Kidney tubule cell (primary cell): Measurements from ENCODE around the gene GRM3.
A peak's percentile ranks its signal among the peaks of the same experiment; 100 is the strongest.

Experiments used
- DNase-seq: peaks from one replicate; pipeline ENCODE4 v3.0.0-alpha.2; 2018; ENCODE audit warnings: low spot score

Gene GRM3

DNA sequence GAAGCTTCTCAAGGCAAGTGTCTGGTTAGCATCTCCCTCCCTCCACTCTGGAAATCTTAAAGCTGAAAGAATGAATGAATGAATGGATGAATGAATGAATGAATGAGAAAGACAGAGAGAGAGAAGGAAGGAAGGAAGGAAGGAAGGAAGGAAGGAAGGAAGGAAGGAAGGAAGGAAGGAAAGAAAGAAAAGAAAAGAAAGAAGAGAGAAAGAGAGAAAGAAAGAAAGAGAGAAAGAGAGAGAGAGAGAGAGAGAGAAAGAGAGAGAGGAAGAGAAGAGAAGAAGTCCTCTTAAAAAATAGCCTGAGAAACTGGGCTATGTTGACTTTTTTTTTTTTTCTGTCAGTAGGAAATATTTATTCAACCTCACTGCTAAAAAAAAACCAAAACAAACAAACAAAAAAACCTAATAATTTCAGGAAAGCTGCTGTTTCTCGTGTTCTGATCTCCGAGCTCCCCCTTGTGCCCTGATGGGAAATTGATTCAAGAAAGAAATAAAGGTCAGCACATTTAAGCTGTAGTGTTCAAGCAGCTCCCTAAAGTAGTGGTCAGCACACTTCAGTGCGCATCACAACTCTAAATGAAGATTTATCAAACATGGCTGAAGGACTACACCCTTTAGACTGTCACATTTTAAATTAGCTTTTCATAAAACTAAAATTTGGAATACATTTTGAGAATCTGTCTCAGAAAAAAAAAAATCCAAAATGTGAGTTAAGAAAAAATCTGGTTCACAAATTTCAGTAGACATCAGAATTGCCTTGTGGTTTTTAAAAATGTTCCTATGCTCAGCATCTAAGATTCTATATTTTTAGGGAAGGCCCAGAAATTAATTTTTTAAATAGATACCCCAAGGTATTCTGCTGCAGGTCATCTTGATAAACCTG is 261.5 kb downstream of the GRM3 start:
- DNase-seq, result peak; percentile 16

GRCh38 chr7:86908948-86909347 is 265.2 kb downstream of the GRM3 start:
- DNase-seq, result no peak

- DNase-seq, result no peak
Observed at GRCh38 chr7:86911659-86912058, 267.9 kb downstream of the GRM3 start.

GRCh38 chr7:86913709-86914108 is 270.0 kb downstream of the GRM3 start:
- DNase-seq, result no peak
